ENCODE results near the gene KRTAP10-10.

Gene KRTAP10-10

GRCh38 chr21:44647222-44647552 is 10.0 kb downstream of the KRTAP10-10 start:
- no peak overlapping the region for H3K27ac ChIP-seq
- TF ChIP-seq, protein P1, sequence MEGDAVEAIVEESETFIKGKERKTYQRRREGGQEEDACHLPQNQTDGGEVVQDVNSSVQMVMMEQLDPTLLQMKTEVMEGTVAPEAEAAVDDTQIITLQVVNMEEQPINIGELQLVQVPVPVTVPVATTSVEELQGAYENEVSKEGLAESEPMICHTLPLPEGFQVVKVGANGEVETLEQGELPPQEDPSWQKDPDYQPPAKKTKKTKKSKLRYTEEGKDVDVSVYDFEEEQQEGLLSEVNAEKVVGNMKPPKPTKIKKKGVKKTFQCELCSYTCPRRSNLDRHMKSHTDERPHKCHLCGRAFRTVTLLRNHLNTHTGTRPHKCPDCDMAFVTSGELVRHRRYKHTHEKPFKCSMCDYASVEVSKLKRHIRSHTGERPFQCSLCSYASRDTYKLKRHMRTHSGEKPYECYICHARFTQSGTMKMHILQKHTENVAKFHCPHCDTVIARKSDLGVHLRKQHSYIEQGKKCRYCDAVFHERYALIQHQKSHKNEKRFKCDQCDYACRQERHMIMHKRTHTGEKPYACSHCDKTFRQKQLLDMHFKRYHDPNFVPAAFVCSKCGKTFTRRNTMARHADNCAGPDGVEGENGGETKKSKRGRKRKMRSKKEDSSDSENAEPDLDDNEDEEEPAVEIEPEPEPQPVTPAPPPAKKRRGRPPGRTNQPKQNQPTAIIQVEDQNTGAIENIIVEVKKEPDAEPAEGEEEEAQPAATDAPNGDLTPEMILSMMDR (conservative IDR thresholded peaks at IDR 0.05) = no peak

GRCh38 chr21:44648557-44649311 is 11.6 kb downstream of the KRTAP10-10 start:
- TF ChIP-seq, protein P1 (conservative IDR thresholded peaks at IDR 0.05) = no peak
- H3K27ac ChIP-seq = no peak overlapping the region

DNA sequence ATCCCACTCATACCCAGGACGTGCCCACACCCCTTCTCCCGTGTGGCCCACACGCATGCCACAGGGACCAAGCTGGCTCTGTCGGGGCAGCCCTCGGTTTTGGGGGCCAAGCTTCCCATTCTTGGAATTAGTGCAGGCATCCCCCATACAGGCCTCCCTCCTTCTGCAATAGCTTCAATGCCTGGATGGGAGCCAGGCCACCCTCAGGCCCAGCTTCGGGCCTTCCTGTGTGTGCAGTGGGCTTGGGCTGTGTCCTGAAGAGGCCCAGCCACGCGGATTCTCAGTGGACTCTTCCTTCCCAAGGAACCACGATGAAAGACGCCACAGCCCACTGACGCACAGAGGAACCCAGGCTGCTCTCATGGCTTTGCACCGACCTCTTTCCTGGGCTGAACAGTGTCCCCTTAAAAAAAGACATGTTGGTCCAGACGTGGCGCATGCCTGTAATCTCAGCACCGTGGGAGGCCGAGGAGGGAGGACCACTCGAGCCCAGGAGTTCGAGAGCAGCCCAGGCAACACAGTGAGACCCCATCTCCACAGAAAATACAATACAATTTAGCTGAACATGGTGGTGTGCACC is 12.5 kb downstream of the KRTAP10-10 start:
- H3K27ac ChIP-seq = no peak overlapping the region
- TF ChIP-seq, protein P1 (conservative IDR thresholded peaks at IDR 0.05) = no peak

- TF ChIP-seq, protein P1 (conservative IDR thresholded peaks at IDR 0.05) = no peak
- H3K27ac ChIP-seq = no peak overlapping the region
Measured at GRCh38 chr21:44650265-44650972, 13.3 kb downstream of the KRTAP10-10 start.

- no peak overlapping the region for H3K27ac ChIP-seq
- TF ChIP-seq, protein P1 (conservative IDR thresholded peaks at IDR 0.05) = no peak
Measured at GRCh38 chr21:44650973-44651675, 14.0 kb downstream of the KRTAP10-10 start.

- TF ChIP-seq, protein P1 (conservative IDR thresholded peaks at IDR 0.05) = no peak
Measured at GRCh38 chr21:44653123-44653522, 16.0 kb downstream of the KRTAP10-10 start.

More at GRCh38 chr21:44653123-44653522, 16.0 kb downstream of the KRTAP10-10 start:
- no peak overlapping the region for H3K27ac ChIP-seq

All from VCaP (cell line).